Glutamatergic neuron (in vitro differentiated cells): ENCODE data around the gene CBX2. TPM values are rescaled to one million over a fixed set of nuclear protein-coding genes. Genes with fewer than 3 reads are reported as not detected.

ENCODE experiments used
- DNase-seq: peaks from one replicate; pipeline ENCODE4 v3.0.0; 2022
- H3K27ac Mint-ChIP-seq: one replicate; pipeline ENCODE4 v1.8.0; 2020; ENCODE audit warnings: mild to moderate bottlenecking, mixed read lengths, inconsistent platforms; ENCODE audit not compliant: unreplicated experiment
- H3K27me3 Mint-ChIP-seq: one replicate; pipeline ENCODE4 v1.8.0; 2020; ENCODE audit warnings: mild to moderate bottlenecking, moderate library complexity, mixed read lengths, inconsistent platforms; ENCODE audit not compliant: unreplicated experiment
- H3K36me3 Mint-ChIP-seq: one replicate; pipeline ENCODE4 v1.8.0; 2020; ENCODE audit warnings: mild to moderate bottlenecking, mixed read lengths, inconsistent platforms; ENCODE audit not compliant: unreplicated experiment
- H3K4me1 Mint-ChIP-seq: one replicate; pipeline ENCODE4 v1.8.0; 2020; ENCODE audit warnings: mild to moderate bottlenecking, low read depth, mixed read lengths, inconsistent platforms; ENCODE audit not compliant: unreplicated experiment
- H3K4me3 Mint-ChIP-seq: one replicate; pipeline ENCODE4 v1.8.0; 2020; ENCODE audit warnings: mild to moderate bottlenecking, mixed read lengths, inconsistent platforms; ENCODE audit not compliant: unreplicated experiment
- H3K9me3 Mint-ChIP-seq: one replicate; pipeline ENCODE4 v1.8.0; 2020; ENCODE audit warnings: mild to moderate bottlenecking, moderate library complexity, mixed read lengths, inconsistent platforms; ENCODE audit not compliant: unreplicated experiment
- total RNA-seq: library from RNA; stranded (reverse); fragmentation: NEBNext Ultra II Directional; extraction: Animal tissue kit (Norgen Biotek cat#: 25700); gene quantifications from one replicate; pipeline ENCODE4 v1.2.1, GENCODE V29; 2021; ENCODE audit not compliant: unreplicated experiment
- TF ChIP-seq, protein P1 (sequence below): fragments of 200-600 bp; sonication (generic); IDR thresholded peaks from one replicate; pipeline ENCODE4 v1.5.0; 2021; ENCODE audit not compliant: partially characterized antibody, unreplicated experiment

The CBX2 gene
- total RNA-seq, 1 donor from 2014 or later: 78.8 TPM

- peak; percentile 74 for DNase-seq
- Mint-ChIP-seq H3K9me3 (peaks cover 9% of the 10 kb centered on the region), H3K36me3 (no peaks in the 10 kb centered on the region), H3K4me1 (peaks cover 11% of the 10 kb centered on the region), H3K4me3 (peak overlapping the region; percentile 89), H3K27me3 (peaks cover 35% of the 10 kb centered on the region), H3K27ac (peak overlapping the region; percentile 75)
- TF ChIP-seq, protein P1, sequence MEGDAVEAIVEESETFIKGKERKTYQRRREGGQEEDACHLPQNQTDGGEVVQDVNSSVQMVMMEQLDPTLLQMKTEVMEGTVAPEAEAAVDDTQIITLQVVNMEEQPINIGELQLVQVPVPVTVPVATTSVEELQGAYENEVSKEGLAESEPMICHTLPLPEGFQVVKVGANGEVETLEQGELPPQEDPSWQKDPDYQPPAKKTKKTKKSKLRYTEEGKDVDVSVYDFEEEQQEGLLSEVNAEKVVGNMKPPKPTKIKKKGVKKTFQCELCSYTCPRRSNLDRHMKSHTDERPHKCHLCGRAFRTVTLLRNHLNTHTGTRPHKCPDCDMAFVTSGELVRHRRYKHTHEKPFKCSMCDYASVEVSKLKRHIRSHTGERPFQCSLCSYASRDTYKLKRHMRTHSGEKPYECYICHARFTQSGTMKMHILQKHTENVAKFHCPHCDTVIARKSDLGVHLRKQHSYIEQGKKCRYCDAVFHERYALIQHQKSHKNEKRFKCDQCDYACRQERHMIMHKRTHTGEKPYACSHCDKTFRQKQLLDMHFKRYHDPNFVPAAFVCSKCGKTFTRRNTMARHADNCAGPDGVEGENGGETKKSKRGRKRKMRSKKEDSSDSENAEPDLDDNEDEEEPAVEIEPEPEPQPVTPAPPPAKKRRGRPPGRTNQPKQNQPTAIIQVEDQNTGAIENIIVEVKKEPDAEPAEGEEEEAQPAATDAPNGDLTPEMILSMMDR: peak; percentile 80
These were observed 33.3 kb downstream of the CBX2 start for GRCh38 chr17:79811011-79811867.

DNA sequence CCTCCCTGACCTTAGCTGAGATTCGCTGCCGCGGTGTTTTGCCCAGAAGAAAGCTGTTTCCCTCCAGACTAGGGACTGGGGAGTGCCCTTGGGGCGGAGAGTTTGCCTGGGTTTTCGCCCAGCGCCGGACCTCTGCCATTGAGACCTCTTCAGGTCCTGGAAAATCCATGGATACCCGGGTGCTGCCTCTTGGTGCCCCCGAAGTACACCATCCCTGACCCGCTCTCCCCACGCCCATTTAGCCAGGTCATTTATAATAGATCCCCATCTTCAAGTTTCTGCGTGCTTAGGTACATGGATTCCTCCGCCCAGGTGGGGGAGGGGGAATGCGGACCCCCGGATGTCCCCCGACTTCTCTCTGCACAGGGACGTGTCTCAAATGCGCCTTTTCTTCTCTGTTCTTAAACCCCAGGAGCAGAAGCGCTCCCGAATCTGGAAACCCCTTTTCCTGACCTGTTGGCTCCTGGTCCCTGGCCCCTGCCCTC, 34.0 kb downstream of the CBX2 start:
- peaks cover 8% of the 10 kb centered on the region for H3K9me3 Mint-ChIP-seq
- peak overlapping the region; percentile 62 for H3K27ac Mint-ChIP-seq
- H3K4me3 Mint-ChIP-seq: peak overlapping the region; percentile 80
- peaks cover 11% of the 10 kb centered on the region for H3K4me1 Mint-ChIP-seq
- peaks cover 31% of the 10 kb centered on the region for H3K27me3 Mint-ChIP-seq
- TF ChIP-seq, protein P1: no peak
- no peak for DNase-seq
- H3K36me3 Mint-ChIP-seq: no peaks in the 10 kb centered on the region

DNA sequence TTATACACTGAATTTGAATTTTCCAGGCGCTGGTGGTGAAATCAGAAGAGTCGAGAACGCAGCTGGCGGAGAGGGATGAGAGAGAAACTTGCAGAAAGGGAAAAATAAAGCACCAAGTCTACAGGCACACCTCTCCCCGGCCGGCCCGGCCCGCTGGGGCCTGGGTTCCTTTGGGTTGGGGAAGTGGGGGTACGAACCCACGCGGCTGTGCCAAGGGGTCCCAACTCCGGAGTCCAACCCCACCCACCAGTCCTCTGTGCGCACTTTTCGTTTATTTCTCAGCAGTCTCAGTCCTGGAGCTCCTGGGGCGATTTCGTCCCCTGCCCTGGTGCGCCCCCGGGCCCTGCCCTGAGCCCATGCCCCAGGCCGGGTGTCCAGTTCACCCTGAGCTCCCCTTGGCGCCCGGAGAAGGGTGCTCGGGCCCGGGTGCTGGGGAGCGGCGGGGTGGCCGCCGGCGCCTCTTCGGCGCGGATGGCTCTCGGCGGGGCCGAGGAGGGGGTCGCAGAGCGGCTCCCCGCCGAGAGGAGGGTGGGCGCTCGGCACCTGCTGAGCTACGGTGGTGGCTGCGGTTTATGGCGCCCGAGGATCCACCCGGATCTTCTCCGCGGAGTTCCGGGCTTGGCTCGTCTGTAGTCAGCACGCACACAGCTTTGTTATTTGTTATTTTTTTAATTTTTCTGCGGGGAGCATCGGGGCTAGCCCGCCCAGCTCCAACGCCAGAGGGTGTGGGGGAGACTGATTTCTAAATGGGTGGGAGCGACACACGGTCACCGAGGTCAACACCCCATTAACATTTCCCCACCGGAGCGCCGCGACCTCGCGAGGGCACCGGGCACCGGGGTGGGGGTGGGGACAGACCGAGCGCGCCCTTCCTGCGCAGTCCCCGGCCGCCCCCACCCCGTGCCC, 34.7 kb downstream of the CBX2 start:
- Mint-ChIP-seq H3K27me3 (peaks cover 29% of the 10 kb centered on the region), H3K4me3 (peak overlapping the region; percentile 82), H3K27ac (peak overlapping the region; percentile 62)

GRCh38 chr17:79813297-79814126, 35.6 kb downstream of the CBX2 start:
- peak; percentile 55 for DNase-seq
- H3K27me3 Mint-ChIP-seq: peaks cover 30% of the 10 kb centered on the region
- no peak overlapping the region for H3K27ac Mint-ChIP-seq
- TF ChIP-seq, protein P1: no peak
- peaks cover 8% of the 10 kb centered on the region for H3K9me3 Mint-ChIP-seq
- peaks cover 11% of the 10 kb centered on the region for H3K4me1 Mint-ChIP-seq
- peaks cover under 1% of the 10 kb centered on the region for H3K36me3 Mint-ChIP-seq
- no peak overlapping the region for H3K4me3 Mint-ChIP-seq

More for the DNA sequence above, 34.7 kb downstream of the CBX2 start:
- peaks cover 8% of the 10 kb centered on the region for H3K9me3 Mint-ChIP-seq
- no peaks in the 10 kb centered on the region for H3K36me3 Mint-ChIP-seq
- TF ChIP-seq, protein P1: no peak
- peak; percentile 28 for DNase-seq
- H3K4me1 Mint-ChIP-seq: peaks cover 11% of the 10 kb centered on the region
